GM21390 (cell line): ENCODE results near the gene RNF26.

Experiments
- ATAC-seq: cut with Tn5 transposase; IDR thresholded peaks from one replicate; pipeline ENCODE4 v1.9.1; 2021; ENCODE audit not compliant: unreplicated experiment

The RNF26 gene

DNA sequence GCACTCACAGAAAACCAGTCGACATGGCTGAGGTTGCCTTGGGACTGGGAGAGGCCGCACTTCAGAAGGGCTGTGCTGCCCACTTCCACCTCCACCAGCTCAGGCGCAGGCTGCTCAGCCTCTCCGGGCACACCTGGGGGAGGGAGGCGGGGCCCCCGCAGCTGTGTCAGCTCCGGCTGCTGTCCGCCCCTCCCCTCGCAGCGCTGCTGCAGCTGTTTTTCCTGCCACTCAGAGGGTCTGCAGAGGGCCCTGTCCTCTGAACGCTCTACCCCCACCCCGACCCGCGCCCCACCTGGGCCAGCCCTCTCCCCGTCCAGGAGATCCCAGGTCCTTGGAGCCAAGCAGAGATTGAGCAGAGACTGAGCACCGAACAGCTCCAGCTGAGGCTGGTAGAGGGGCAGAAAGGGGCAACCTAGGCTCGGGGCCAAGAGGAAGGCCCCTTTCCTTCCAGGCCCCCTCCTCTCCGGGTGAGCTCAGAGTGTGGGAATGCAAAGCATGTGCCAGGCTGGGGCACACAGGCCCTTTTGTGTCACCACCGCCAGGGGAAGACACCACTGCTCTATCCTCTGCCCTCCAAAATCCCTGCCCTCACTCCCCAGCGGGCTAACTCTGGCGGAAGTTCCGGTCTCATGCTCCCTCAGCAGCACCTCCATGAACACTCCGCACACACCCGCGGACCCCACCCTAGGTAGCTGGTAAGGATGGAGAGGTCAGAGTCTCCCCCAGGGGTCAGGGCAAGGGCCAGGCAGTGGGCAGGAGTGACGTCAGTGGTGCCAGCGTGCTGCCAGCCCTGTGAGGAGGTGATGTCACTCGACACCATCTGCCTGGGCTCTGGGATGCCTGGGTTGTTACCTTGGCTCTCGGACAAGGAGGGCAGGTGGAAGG lies 19.0 kb upstream of the RNF26 start:
- no peak for ATAC-seq

GRCh38 chr11:119316016-119316728 lies 18.2 kb upstream of the RNF26 start:
- ATAC-seq: no peak

- no peak for ATAC-seq
Observed at GRCh38 chr11:119316729-119317591, 17.4 kb upstream of the RNF26 start, which contains the start of gene MCAM. TSS of gene MCAM (minus strand) at chr11:119317130. CDS start at chr11:119317101, 29 bp downstream.

GRCh38 chr11:119317592-119318239 lies 16.6 kb upstream of the RNF26 start:
- no peak for ATAC-seq

DNA sequence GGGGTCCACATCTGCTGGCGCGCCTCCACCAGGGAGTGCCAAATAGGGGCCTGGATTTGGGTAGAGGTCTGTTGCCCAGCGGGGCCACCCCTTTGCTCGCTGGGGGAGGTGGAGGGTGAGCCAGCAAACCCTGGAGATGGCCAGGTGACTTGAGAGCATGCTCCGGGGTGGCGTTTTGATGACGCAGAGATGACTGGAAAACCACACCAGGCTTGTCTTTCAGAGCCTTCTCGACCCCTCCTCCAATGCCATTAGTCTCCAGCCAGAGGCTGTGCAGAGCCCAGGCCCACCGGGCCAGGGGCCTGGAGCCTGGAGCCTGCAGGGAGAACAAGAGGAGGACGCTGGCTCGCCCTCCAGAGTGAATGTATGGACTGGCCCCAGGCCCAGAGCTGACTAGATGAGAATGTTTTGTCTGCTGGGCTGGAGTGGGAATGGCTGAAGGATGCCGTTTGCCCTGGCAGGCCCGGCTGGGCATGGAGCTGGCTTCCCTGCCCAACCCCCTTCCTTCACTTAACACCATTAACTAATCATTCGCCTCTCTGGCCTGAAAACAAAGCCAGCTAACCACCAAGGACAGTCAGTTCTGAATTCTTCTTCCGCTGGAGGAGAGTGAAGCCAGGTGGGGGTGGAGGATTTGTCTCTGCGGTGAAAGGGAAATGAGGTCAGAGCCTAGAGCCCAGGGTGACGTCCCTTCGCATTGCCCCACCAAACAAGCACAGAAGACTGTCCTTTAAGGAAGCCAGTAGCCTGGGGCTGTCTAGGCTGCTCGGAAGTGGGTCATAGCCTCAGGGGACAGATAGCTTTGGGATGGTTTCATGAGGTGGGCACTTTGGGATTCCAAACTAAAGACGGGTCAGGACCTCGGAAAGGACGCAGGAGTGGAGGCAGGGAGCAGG lies 15.8 kb upstream of the RNF26 start:
- no peak for ATAC-seq

- ATAC-seq: no peak
Observed at GRCh38 chr11:119319136-119319699, 15.1 kb upstream of the RNF26 start.

GRCh38 chr11:119319700-119320239 lies 14.6 kb upstream of the RNF26 start:
- ATAC-seq: no peak

- no peak for ATAC-seq
Observed at GRCh38 chr11:119320240-119320775, 14.0 kb upstream of the RNF26 start.

- ATAC-seq: peak; percentile 57
Observed at GRCh38 chr11:119320776-119321524, 13.4 kb upstream of the RNF26 start.

GRCh38 chr11:119322360-119322739 lies 12.0 kb upstream of the RNF26 start:
- no peak for ATAC-seq

DNA sequence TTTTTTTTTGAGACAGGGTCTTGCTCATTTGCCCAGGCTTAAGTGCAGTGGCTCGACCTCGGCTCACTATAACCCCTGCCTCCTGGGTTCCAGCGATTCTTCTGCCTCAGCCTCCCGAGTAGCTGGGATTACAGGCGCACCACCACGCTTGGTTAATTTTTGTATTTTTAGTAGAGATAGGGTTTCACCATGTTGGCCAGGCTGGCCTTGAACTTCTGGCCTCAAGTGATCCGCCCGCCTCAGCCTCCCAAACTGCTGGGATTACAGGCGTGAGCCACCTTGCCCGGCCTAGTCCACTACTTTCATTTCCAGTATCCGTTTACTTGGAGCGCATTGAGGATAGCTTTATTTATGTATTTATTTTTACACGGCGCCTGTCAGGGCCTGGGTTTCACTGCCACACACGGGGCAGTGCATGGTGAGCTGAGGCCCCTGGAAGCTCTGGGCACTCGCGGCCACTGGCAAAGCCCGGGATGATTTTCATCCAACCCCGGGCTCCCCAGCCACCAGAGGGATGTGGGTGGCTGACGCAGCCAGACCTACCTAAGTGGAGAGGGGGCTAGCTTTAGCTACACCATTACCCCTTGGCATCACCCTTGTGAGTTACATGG lies 11.3 kb upstream of the RNF26 start:
- ATAC-seq: no peak

DNA sequence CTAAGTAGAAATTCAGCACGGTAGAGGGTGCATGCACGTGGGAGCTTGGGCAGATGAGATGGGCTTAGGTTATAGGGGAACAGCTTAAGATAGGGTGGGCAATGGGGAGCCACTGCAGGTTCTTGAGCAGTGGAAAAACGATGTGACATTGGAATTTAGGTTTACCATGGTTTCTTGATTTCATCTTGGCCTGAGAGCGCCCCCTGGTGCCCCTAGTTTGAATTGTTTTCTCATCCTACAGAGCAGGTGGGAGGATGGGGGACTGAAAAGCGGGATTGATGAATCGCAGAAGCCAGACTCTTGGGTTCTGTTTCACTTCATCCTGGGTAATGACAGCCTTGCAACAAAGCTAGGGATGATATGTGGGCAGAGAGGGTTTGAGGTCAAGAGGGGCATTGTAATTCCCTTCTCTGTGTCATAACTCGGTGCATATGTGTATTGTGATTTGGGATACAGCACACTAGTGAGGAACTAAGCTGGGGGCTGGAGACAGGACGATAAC lies 10.7 kb upstream of the RNF26 start:
- no peak for ATAC-seq

DNA sequence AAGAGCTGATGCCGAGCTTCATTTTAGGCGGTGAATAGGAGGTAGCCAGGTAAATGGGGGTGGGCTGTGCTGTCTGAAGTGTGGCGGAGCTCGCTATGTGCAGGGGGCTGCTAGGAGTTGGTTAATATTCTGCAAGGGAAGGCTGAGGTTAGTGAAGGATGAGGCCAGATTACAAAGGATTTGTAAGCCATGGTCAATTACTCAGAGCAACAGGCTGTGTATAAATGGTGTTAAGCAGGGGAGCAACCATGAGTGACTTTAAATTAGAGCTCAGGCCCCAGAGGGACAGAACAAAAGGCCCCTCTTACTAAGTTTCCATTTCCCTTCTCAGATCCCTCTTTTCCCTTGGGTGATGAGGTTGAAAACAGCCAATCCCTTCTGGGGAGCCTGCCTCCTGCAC lies 10.1 kb upstream of the RNF26 start:
- no peak for ATAC-seq

GRCh38 chr11:119329320-119329719 lies 5.0 kb upstream of the RNF26 start:
- no peak for ATAC-seq

GRCh38 chr11:119330237-119330636 lies 4.1 kb upstream of the RNF26 start:
- no peak for ATAC-seq

- ATAC-seq: no peak
Observed at GRCh38 chr11:119332111-119332765, 2.1 kb upstream of the RNF26 start.

DNA sequence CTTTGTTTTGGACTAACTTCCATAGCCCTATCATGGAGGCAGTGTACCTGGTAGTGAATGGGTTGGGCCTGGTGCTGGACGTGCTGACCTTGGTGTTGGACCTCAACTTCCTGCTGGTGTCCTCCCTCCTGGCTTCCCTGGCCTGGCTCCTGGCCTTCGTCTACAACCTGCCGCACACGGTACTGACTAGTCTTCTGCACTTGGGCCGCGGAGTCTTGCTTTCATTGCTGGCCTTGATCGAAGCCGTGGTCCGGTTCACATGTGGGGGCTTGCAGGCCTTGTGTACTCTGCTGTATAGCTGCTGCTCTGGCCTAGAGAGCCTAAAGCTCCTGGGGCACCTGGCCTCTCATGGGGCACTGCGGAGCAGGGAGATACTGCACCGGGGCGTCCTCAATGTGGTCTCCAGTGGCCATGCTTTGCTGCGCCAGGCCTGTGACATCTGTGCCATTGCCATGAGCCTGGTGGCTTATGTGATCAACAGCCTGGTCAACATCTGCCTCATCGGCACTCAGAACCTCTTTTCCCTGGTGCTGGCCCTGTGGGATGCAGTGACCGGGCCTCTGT lies 846 bp downstream of the RNF26 start:
- no peak for ATAC-seq
